ENCODE measurements around the gene HNRNPL. TPM values are rescaled to one million over a fixed set of nuclear protein-coding genes. Genes with fewer than 3 reads are reported as not detected.

Gene HNRNPL
- total RNA-seq, 1 donor from 2014 or later, result 443 TPM

DNA sequence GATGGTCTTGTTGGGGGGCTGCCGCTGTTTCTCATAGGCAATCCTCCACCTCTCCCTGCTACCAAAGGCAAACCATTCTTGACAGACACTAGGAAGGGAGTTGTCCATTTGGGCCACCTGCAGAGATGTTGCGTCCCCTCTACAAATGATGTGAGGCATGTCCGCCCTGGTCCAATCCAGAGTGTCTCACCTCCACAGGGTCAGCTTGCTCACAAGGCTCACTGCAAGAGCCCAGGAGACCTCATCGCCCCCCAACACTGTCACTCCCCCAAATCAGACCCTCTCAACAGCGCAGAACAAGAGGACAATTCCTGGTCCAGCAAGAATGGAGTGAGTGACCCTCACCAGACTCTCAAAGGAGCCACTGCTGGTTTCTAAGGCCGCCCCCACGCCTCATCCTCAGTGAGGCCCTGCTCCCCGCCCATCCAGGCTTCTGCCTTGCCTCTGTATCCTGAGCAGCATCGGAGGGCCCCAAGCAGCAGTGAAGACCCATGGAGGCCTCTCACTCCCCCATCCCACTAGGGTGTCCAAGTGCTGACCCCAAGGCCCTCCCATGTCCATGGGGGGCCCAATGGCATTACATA, 6.5 kb downstream of the HNRNPL start:
- Mint-ChIP-seq H3K4me3 (no peak overlapping the region), H3K27me3 (ENCODE audit: low read depth) (no peaks in the 10 kb centered on the region), H3K36me3 (peaks cover 55% of the 10 kb centered on the region), H3K27ac (no peak overlapping the region), H3K4me1 (peaks cover 33% of the 10 kb centered on the region), H3K9me3 (no peaks in the 10 kb centered on the region)
- no peak for DNase-seq (ENCODE audit: low spot score in 2 of 2, unreplicated experiment in 2 of 2)
- TF ChIP-seq, protein P1, sequence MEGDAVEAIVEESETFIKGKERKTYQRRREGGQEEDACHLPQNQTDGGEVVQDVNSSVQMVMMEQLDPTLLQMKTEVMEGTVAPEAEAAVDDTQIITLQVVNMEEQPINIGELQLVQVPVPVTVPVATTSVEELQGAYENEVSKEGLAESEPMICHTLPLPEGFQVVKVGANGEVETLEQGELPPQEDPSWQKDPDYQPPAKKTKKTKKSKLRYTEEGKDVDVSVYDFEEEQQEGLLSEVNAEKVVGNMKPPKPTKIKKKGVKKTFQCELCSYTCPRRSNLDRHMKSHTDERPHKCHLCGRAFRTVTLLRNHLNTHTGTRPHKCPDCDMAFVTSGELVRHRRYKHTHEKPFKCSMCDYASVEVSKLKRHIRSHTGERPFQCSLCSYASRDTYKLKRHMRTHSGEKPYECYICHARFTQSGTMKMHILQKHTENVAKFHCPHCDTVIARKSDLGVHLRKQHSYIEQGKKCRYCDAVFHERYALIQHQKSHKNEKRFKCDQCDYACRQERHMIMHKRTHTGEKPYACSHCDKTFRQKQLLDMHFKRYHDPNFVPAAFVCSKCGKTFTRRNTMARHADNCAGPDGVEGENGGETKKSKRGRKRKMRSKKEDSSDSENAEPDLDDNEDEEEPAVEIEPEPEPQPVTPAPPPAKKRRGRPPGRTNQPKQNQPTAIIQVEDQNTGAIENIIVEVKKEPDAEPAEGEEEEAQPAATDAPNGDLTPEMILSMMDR (IDR thresholded peaks at IDR 0.05; ENCODE audit: unreplicated experiment), result no peak

DNA sequence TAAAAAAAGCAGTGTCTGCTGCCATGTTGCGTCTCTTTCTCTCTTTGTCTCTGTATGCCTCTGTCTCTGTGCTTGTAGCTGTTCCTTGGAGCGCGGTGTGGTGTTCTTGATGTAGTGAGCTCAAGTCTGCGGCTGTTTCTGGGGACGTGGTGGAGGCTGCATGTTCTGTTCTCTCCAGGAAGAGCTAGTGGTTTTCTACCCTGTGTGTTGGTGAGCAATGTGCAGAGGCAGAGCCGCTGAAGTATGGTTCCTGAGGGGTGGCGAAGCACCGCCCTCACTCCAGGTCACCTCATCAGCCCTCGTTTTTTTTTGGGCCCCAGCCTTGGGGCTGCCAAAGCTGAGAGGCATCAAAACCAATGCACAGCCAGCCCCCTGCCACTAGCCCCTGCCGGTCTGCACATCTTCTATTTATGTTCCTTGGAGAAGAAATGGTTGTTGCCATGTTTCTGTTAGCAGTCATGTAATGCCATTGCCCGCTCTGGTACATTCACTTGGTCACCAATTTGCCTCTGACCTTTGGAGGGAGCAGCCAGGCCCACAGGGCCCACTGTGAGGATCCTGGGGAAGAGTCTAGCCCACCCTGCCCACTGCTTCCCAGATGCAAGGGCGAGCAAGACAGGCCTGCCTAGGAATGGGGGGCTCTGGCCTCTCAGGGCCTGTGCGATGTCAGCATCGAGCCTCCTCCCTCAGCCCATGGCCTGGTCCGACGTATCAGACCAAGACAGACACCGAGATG, 7.2 kb downstream of the HNRNPL start:
- peaks cover 55% of the 10 kb centered on the region for H3K36me3 Mint-ChIP-seq
- no peaks in the 10 kb centered on the region for H3K9me3 Mint-ChIP-seq
- peak overlapping the region; percentile 45 for H3K27ac Mint-ChIP-seq
- no peak for DNase-seq (ENCODE audit: low spot score in 2 of 2, unreplicated experiment in 2 of 2)
- peaks cover 30% of the 10 kb centered on the region for H3K4me1 Mint-ChIP-seq
- TF ChIP-seq, protein P1 (IDR thresholded peaks at IDR 0.05; ENCODE audit: unreplicated experiment), result no peak
- no peak overlapping the region for H3K4me3 Mint-ChIP-seq
- no peaks in the 10 kb centered on the region for H3K27me3 Mint-ChIP-seq (ENCODE audit: low read depth)

DNA sequence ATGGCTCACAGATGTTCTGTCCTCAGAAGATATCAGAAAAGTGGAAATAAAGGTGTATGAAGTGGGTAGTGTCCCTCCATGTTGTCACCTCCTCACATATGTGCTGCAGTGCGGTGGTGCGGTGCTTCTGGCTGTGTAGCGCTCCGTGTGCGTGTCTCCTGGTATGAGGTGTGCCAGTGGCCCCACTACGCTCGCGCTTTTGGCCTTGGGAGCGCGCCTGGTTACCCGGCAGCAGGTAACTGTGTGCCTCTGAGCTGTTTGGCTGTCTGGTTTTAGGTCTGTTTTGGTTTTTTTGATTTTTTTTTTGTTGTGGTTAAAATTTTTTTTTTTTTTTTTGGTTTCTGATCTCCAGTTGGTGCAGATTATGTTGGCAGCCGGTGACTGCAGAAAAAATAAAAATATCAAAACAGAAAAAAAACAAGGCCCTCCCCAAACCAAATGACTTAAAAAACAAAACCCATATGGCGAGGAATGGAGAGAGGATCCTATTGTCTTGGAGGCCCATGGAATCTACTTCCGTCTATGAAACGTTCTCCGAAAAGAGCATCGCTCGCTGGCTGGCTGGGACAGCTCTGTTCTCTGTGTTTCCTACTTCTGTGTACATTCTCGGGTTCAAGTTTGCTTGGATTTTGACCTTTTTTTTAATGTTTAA, 7.9 kb downstream of the HNRNPL start:
- peaks cover 30% of the 10 kb centered on the region for H3K4me1 Mint-ChIP-seq
- H3K27ac Mint-ChIP-seq, result peak overlapping the region; percentile 56
- peaks cover 58% of the 10 kb centered on the region for H3K36me3 Mint-ChIP-seq
- H3K9me3 Mint-ChIP-seq, result no peaks in the 10 kb centered on the region
- H3K27me3 Mint-ChIP-seq (ENCODE audit: low read depth), result no peaks in the 10 kb centered on the region
- TF ChIP-seq, protein P1 (IDR thresholded peaks at IDR 0.05; ENCODE audit: unreplicated experiment), result no peak
- DNase-seq (ENCODE audit: low spot score in 2 of 2, unreplicated experiment in 2 of 2), result no peak
- H3K4me3 Mint-ChIP-seq, result no peak overlapping the region

DNA sequence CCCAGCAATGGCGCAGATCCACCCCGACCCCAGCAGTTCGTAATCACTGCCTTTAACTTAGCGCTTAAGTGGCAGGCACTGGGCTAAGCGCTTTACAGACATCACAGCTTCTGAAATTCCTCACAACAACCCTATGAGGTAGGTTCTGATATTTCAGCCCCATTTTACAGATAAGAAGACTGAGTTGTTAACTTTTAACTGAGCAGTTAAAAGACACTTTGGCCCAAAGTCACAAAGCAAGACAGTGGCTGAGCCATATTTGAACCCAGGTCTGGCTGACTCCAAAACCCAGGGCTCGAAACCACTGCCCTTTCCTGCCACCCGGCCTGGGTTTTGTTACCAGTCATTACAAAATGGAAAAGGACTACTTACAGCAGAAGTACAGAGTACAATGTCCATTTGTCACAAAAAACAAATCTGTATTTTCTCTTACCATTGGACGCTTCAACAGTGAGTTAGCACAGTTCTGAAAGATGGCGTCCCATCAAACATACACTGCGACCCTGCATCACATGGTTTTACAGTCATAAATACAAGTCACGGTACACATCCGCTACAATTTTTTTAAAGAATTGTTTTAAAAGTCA, 8.5 kb downstream of the HNRNPL start:
- DNase-seq (ENCODE audit: low spot score in 2 of 2, unreplicated experiment in 2 of 2), result no peak
- Mint-ChIP-seq H3K27me3 (ENCODE audit: low read depth) (no peaks in the 10 kb centered on the region), H3K27ac (no peak overlapping the region), H3K9me3 (no peaks in the 10 kb centered on the region), H3K36me3 (peaks cover 60% of the 10 kb centered on the region), H3K4me3 (no peak overlapping the region), H3K4me1 (peaks cover 30% of the 10 kb centered on the region)
- TF ChIP-seq, protein P1 (IDR thresholded peaks at IDR 0.05; ENCODE audit: unreplicated experiment), result no peak

DNA sequence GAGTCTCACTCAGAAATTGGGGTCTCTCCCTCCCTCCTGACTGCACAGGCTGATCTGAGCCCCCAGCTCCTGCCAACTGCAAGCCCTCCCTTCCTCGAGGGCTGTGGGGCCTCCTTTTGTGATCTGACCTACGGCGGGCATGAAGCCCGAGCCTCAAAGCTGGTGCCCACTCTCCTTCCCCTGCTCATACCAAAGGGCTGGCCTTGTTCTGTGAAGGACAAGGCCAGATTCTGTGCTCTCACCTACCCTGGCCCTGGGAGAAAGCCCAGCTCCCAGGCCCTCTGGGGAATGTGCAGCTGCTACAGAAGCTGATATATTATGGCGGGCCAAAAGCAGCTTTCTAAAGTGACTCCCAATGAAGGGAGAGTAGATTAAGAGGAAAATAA, 9.2 kb downstream of the HNRNPL start:
- peaks cover 30% of the 10 kb centered on the region for H3K4me1 Mint-ChIP-seq
- H3K4me3 Mint-ChIP-seq, result no peak overlapping the region
- no peaks in the 10 kb centered on the region for H3K9me3 Mint-ChIP-seq
- no peaks in the 10 kb centered on the region for H3K27me3 Mint-ChIP-seq (ENCODE audit: low read depth)
- no peak for DNase-seq (ENCODE audit: low spot score in 2 of 2, unreplicated experiment in 2 of 2)
- H3K27ac Mint-ChIP-seq, result peak overlapping the region; percentile 71
- peaks cover 54% of the 10 kb centered on the region for H3K36me3 Mint-ChIP-seq
- TF ChIP-seq, protein P1 (IDR thresholded peaks at IDR 0.05; ENCODE audit: unreplicated experiment), result no peak

Measured in mesothelial cell of epicardium (in vitro differentiated cells).